Measurements from ENCODE around the gene ABCB9. TPM values are rescaled to one million over a fixed set of nuclear protein-coding genes. Genes with fewer than 3 reads are reported as not detected.
"Not testable (repeated sequence)": the region's sequence is repeated elsewhere in the genome, so short reads cannot be mapped to it uniquely, and the experiment has no call there.

Gene ABCB9
- total RNA-seq, 4 donors from 2014 or later, result 2.0 to 8.6 (median 6.1) TPM

DNA sequence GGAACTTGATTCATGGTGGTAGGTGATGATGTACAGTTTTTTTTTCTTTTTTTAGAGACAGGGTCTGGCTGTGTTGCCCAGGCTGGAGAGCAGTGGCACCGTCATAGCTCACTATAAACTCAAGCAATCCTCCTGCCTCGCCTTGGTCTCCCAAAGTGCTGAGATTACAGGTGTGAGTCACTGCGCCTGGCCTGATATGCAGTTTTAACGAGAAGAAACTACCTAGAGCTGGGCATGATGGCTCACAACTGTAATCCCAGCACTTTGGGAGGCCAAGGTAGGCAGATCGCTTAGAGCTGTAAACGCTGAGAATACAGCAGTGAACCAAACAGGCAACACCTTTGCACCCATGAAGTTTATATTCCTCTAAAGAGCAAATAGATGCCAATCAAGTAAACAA, 57.3 kb downstream of the ABCB9 start:
- no peak for TF ChIP-seq POLR2A (IDR thresholded peaks at IDR 0.05)
- TF ChIP-seq, protein P1, sequence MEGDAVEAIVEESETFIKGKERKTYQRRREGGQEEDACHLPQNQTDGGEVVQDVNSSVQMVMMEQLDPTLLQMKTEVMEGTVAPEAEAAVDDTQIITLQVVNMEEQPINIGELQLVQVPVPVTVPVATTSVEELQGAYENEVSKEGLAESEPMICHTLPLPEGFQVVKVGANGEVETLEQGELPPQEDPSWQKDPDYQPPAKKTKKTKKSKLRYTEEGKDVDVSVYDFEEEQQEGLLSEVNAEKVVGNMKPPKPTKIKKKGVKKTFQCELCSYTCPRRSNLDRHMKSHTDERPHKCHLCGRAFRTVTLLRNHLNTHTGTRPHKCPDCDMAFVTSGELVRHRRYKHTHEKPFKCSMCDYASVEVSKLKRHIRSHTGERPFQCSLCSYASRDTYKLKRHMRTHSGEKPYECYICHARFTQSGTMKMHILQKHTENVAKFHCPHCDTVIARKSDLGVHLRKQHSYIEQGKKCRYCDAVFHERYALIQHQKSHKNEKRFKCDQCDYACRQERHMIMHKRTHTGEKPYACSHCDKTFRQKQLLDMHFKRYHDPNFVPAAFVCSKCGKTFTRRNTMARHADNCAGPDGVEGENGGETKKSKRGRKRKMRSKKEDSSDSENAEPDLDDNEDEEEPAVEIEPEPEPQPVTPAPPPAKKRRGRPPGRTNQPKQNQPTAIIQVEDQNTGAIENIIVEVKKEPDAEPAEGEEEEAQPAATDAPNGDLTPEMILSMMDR (IDR thresholded peaks at IDR 0.05), result no peak
- no peak overlapping the region for H3K27ac ChIP-seq
- H3K27me3 ChIP-seq, result no peaks in the 10 kb centered on the region
- no peaks in the 10 kb centered on the region for H3K9me3 ChIP-seq
- H3K36me3 ChIP-seq, result no peaks in the 10 kb centered on the region
- no peak for DNase-seq
- intact Hi-C loops (cut with DNase I; ENCODE audit: low total_unique reads), result no loop called here
- H3K4me3 ChIP-seq, result no peak overlapping the region
- no peaks in the 10 kb centered on the region for H3K4me1 ChIP-seq

DNA sequence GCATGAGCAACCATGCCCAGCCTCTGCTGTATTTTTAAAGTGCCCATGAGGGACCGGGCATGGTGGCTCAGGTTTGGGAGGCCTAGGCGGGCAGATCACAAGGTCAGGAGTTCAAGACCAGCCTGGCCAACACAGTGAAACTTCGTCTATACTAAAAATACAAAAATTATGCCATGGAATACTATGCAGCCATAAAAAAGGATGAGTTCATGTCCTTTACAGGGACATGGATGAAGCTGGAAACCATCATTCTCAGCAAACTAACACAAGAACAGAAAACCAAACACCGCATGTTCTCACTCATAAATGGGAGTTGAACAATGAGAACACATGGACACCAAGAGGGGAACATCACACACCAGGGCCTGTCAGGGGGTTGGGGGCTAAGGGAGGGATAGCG, 61.0 kb downstream of the ABCB9 start:
- H3K4me3 ChIP-seq; H3K36me3 ChIP-seq; intact Hi-C loops (cut with DNase I; ENCODE audit: low total_unique reads); H3K4me1 ChIP-seq; DNase-seq; H3K27ac ChIP-seq; H3K27me3 ChIP-seq; H3K9me3 ChIP-seq: not testable (repeated sequence)

DNA sequence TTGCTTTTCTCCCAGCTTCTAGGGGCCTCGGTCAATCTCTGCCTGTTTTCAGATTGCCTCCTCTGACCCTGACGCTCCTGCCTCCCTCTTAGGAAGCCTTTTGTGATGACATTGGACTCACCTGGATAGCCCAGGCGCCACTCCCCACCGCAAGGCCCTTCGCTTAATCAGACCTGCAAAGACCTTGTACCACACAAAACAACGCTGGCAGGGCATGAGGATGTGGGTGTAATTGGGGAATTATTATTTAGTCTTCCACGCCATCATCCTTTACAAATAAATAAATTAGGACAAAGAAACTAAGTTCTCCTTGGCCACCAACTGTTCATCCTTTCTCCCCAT, 62.6 kb downstream of the ABCB9 start:
- no peaks in the 10 kb centered on the region for H3K27me3 ChIP-seq
- no peak overlapping the region for H3K4me3 ChIP-seq
- H3K4me1 ChIP-seq, result no peaks in the 10 kb centered on the region
- intact Hi-C loops (cut with DNase I; ENCODE audit: low total_unique reads), result no loop called here
- no peaks in the 10 kb centered on the region for H3K9me3 ChIP-seq
- TF ChIP-seq, protein P1 (IDR thresholded peaks at IDR 0.05), result no peak
- no peak for TF ChIP-seq POLR2A (IDR thresholded peaks at IDR 0.05)
- H3K27ac ChIP-seq, result no peak overlapping the region
- no peaks in the 10 kb centered on the region for H3K36me3 ChIP-seq
- no peak for DNase-seq

DNA sequence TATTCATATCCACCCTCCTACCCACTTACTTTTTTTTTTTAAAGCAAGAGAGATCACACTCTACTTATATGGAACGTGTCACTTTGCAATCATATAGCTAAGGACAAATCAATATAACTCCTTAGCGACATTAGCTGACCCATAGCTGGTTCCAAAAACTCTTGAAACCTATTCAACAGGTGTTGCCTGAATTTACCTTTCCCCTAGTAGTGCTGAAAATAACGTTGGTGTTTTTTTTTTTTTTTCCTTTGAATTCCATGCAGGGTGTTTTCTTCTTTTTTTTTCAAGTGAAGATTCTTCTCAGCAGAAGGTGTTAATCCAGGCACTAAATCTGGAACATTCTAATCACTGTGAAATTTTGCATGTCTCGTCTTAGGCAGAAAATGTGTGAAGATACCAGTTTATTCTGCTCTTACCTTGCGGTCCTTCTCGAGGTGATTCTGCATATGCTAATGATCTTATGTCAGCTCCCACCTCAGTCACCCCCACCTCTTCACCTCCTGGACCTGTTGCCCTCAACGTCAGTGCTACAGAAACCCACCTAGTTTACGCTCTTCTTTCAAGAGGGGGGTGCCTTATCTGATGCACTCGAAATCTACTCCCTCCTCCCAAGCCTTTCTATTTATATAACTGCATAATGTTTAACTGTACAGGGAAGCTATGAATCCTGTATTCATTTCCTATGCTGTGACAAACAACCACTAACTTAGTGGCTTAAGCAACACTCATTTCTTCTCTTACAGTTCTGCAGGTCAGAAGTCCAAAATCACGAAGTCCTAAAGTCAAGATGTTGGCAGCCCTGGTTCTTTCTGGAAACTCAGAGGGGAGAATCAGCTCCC, 63.2 kb downstream of the ABCB9 start:
- intact Hi-C loops (cut with DNase I; ENCODE audit: low total_unique reads), result no loop called here
- DNase-seq, result no peak
- Histone ChIP-seq H3K9me3 (no peaks in the 10 kb centered on the region), H3K4me1 (no peaks in the 10 kb centered on the region), H3K27me3 (no peaks in the 10 kb centered on the region), H3K27ac (no peak overlapping the region), H3K4me3 (no peak overlapping the region), H3K36me3 (no peaks in the 10 kb centered on the region)
- no peak for TF ChIP-seq POLR2A (IDR thresholded peaks at IDR 0.05)
- TF ChIP-seq, protein P1 (IDR thresholded peaks at IDR 0.05), result no peak

DNA sequence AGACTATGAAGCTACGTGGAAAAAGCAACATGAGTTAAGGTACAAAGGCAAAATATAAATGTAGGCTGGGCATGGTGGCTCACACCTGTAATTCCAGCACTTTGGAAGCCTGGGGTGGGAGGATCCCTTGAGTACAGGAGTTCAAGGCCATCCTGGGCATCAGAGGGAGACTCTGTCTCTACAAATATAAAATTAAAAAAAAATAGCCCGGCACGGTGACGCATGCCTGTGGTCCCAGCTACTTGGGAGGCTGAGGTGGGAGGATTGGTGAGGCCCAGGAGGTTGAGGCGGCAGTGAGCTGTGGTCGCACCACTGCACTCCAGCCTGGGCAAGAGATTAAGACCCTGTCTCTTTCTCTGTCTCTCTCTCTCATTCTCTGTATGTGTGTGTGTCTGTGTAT, 66.4 kb downstream of the ABCB9 start:
- intact Hi-C loops (cut with DNase I; ENCODE audit: low total_unique reads), result no loop called here
- no peaks in the 10 kb centered on the region for H3K36me3 ChIP-seq
- TF ChIP-seq, protein P1 (IDR thresholded peaks at IDR 0.05), result no peak
- TF ChIP-seq POLR2A (IDR thresholded peaks at IDR 0.05), result no peak
- no peaks in the 10 kb centered on the region for H3K9me3 ChIP-seq
- H3K27me3 ChIP-seq, result no peaks in the 10 kb centered on the region
- H3K27ac ChIP-seq, result no peak overlapping the region
- H3K4me3 ChIP-seq, result no peak overlapping the region
- DNase-seq, result no peak
- no peaks in the 10 kb centered on the region for H3K4me1 ChIP-seq

All from uterus (tissue), 4 donors.